Stimulated activated CD8-positive, alpha-beta memory T cell treated with anti-CD3 and anti-CD28 coated beads, Interleukin-7, amount 100 ng/mL, for 48 hours (primary cell): Measurements from ENCODE around the gene ITPK1.

ENCODE experiments used
- DNase-seq, 2 donors: peaks; one replicate each; pipeline ENCODE4 v3.0.0-alpha.2; 2020; ENCODE audit warnings: low read depth in 1 of 2; ENCODE audit errors: extremely low read depth in 1 of 2

The ITPK1 gene

GRCh38 chr14:93012506-93012905 is 103.2 kb downstream of the ITPK1 start:
- DNase-seq = no peak

GRCh38 chr14:93011650-93012325 is 103.9 kb downstream of the ITPK1 start:
- DNase-seq = no peak

GRCh38 chr14:93011141-93011529 is 104.6 kb downstream of the ITPK1 start:
- no peak for DNase-seq

GRCh38 chr14:93010522-93011140 is 105.1 kb downstream of the ITPK1 start:
- DNase-seq = no peak

GRCh38 chr14:93010130-93010499 is 105.6 kb downstream of the ITPK1 start:
- no peak for DNase-seq

- no peak for DNase-seq
These were observed 106.1 kb downstream of the ITPK1 start for GRCh38 chr14:93009471-93010129.

GRCh38 chr14:93008381-93008780 is 107.3 kb downstream of the ITPK1 start:
- DNase-seq = no peak

- DNase-seq = no peak
These were observed 108.3 kb downstream of the ITPK1 start for GRCh38 chr14:93007225-93007997.

- DNase-seq = no peak
These were observed 109.1 kb downstream of the ITPK1 start for GRCh38 chr14:93006567-93007051.

GRCh38 chr14:93005838-93006237 is 109.9 kb downstream of the ITPK1 start:
- no peak for DNase-seq

GRCh38 chr14:93005135-93005813 is 110.5 kb downstream of the ITPK1 start:
- DNase-seq = no peak

GRCh38 chr14:93004699-93005082 is 111.0 kb downstream of the ITPK1 start:
- DNase-seq = no peak

GRCh38 chr14:93003945-93004698 is 111.6 kb downstream of the ITPK1 start:
- DNase-seq = no peak

GRCh38 chr14:93002851-93003298 is 112.8 kb downstream of the ITPK1 start:
- no peak for DNase-seq

- no peak for DNase-seq
These were observed 113.7 kb downstream of the ITPK1 start for GRCh38 chr14:93002049-93002448.

- no peak for DNase-seq
These were observed 116.8 kb downstream of the ITPK1 start for GRCh38 chr14:92998946-92999345.

GRCh38 chr14:92997343-92998061 is 118.2 kb downstream of the ITPK1 start:
- DNase-seq = no peak

GRCh38 chr14:92995620-92996019 is 120.1 kb downstream of the ITPK1 start:
- DNase-seq = no peak

GRCh38 chr14:92994942-92995341 is 120.8 kb downstream of the ITPK1 start:
- no peak for DNase-seq
